Keratinocyte (primary cell): ENCODE data around the gene UGT1A6. TPM values are rescaled to one million over a fixed set of nuclear protein-coding genes. Genes with fewer than 3 reads are reported as not detected.

Experiments used
- DNase-seq: peaks from one replicate; pipeline ENCODE4 v3.0.0-alpha.2; 2011; ENCODE audit warnings: low read depth, missing footprints, low spot score
- FAIRE-seq: peaks from 2 replicates; lab custom pipeline; 2011; peaks lifted over from hg19 to GRCh38; lab: Jason Lieb, UNC
- H2AFZ ChIP-seq: 2 replicates; pipeline ENCODE4 v1.6.0; 2012; ENCODE audit warnings: low read length, control low read depth, inconsistent platforms; ENCODE audit not compliant: control insufficient read depth
- H3K27ac ChIP-seq: 2 replicates; pipeline ENCODE4 v1.5.1; 2011; ENCODE audit warnings: low read length; ENCODE audit not compliant: control insufficient read depth, insufficient read depth
- H3K27me3 ChIP-seq: 3 replicates; pipeline ENCODE4 v1.6.0; 2011; ENCODE audit warnings: low read length; ENCODE audit not compliant: control insufficient read depth, insufficient read depth; ENCODE audit errors: extremely low read depth
- H3K36me3 ChIP-seq, 2 experiments: 2 replicates in 1 of 2; 3 replicates in 1 of 2; pipeline ENCODE4 v1.5.1; 2011; ENCODE audit warnings: low read length in 2 of 2, mild to moderate bottlenecking in 1 of 2; ENCODE audit not compliant: control insufficient read depth in 2 of 2, insufficient read depth in 2 of 2; ENCODE audit errors: extremely low read depth in 1 of 2
- H3K4me1 ChIP-seq: 3 replicates; pipeline ENCODE4 v1.5.1; 2011; ENCODE audit warnings: low read length; ENCODE audit not compliant: control insufficient read depth, insufficient read depth; ENCODE audit errors: extremely low read depth
- H3K4me2 ChIP-seq: 3 replicates; pipeline ENCODE4 v1.6.0; 2011; ENCODE audit warnings: low read depth, low read length; ENCODE audit not compliant: control insufficient read depth, insufficient read depth; ENCODE audit errors: extremely low read depth
- H3K4me3 ChIP-seq, 3 experiments: fragments of 200-600 bp in 1 of 3; sonication (generic) in 1 of 3; 2 replicates in 2 of 3; 3 replicates in 1 of 3; pipeline ENCODE4 v1.5.1; 2011 to 2016; ENCODE audit warnings: low read length in 3 of 3, mild to moderate bottlenecking in 3 of 3, control low read depth in 2 of 3, inconsistent platforms in 1 of 3, low read depth in 1 of 3, mixed read lengths in 1 of 3, mixed run types in 1 of 3, moderate library complexity in 1 of 3; ENCODE audit not compliant: control insufficient read depth in 2 of 3, insufficient read depth in 2 of 3; ENCODE audit errors: extremely low read depth in 1 of 3
- H3K79me2 ChIP-seq: 2 replicates; pipeline ENCODE4 v1.6.0; 2012; ENCODE audit warnings: low read length; ENCODE audit not compliant: control insufficient read depth, insufficient read depth
- H3K9ac ChIP-seq: 3 replicates; pipeline ENCODE4 v1.6.0; 2011; ENCODE audit warnings: low read length; ENCODE audit not compliant: control insufficient read depth, insufficient read depth; ENCODE audit errors: extremely low read depth
- H3K9me1 ChIP-seq: 3 replicates; pipeline ENCODE4 v1.6.0; 2011; ENCODE audit warnings: low read length; ENCODE audit not compliant: control insufficient read depth, insufficient read depth; ENCODE audit errors: extremely low read depth
- H3K9me3 ChIP-seq: 2 replicates; pipeline ENCODE4 v1.5.1; 2012; ENCODE audit warnings: low read depth, low read length; ENCODE audit not compliant: control insufficient read depth
- H4K20me1 ChIP-seq: 3 replicates; pipeline ENCODE4 v1.6.0; 2011; ENCODE audit warnings: low read length; ENCODE audit not compliant: control insufficient read depth, insufficient read depth; ENCODE audit errors: extremely low read depth
- CTCF ChIP-seq, 3 experiments: IDR thresholded peaks in 1 of 3; conservative IDR thresholded peaks in 1 of 3; optimal IDR thresholded peaks in 1 of 3; 2 replicates in 2 of 3; 3 replicates in 1 of 3; pipeline versions ENCODE3 to v1.5.1; 2011; ENCODE audit warnings: low read length in 3 of 3, mild to moderate bottlenecking in 3 of 3, moderate library complexity in 2 of 3, control low read depth in 1 of 3, inconsistent platforms in 1 of 3; ENCODE audit not compliant: insufficient read depth in 2 of 3; ENCODE audit errors: extremely low read depth in 1 of 3
- dilution Hi-C: fragments of 300-500 bp; cut with MboI; formaldehyde crosslinking; loops from one replicate; pipeline ENCODE4 v1.7.0; 2020; ENCODE audit warnings: low sequenced_read_pairs; ENCODE audit not compliant: extremely low pct_ligation_motif_present
- polyA plus RNA-seq, 5 experiments: library from polyadenylated mRNA; depleted of rRNA in 3 of 5; stranded (reverse) in 3 of 5; stranded (forward) in 1 of 5; unstranded in 1 of 5; fragments of >200 nt; gene quantifications; 1 replicate in 1 of 5; 2 replicates in 3 of 5; 3 replicates in 1 of 5; pipeline versions ENCODE4 v1.2.1 to v1.2.3, GENCODE V29; 2011 to 2012; ENCODE audit warnings: missing spikeins in 2 of 5, low read depth in 1 of 5, low replicate concordance in 1 of 5

UGT1A6 gene
- polyA plus RNA-seq, 1 donor (not counting 4 experiments of a cell fraction or from before 2014, with no cell fraction given), result 133 TPM

- DNase-seq (no peak), FAIRE-seq (no peak)
- Histone ChIP-seq H2AFZ (no peak overlapping the region), H4K20me1 (no peaks in the 10 kb centered on the region), H3K36me3 (no peaks in the 10 kb centered on the region), H3K9me1 (no peaks in the 10 kb centered on the region), H3K4me3 (no peak overlapping the region), H3K79me2 (no peaks in the 10 kb centered on the region), H3K4me2 (no peak overlapping the region), H3K9ac (no peak overlapping the region), H3K4me1 (no peaks in the 10 kb centered on the region), H3K27me3 (peaks cover 8% of the 10 kb centered on the region), H3K9me3 (no peaks in the 10 kb centered on the region), H3K27ac (no peak overlapping the region)
- no peak for TF ChIP-seq CTCF (optimal IDR thresholded peaks at IDR 0.05 in 1 of 3, IDR thresholded peaks at IDR 0.05 in 1 of 3, conservative IDR thresholded peaks at IDR 0.05 in 1 of 3; ENCODE audit: extremely low read depth in 1 of 3, insufficient read depth in 2 of 3, low read length in 3 of 3)
- dilution Hi-C loops, result no loop called here
These were observed 120.8 kb downstream of the UGT1A6 start for GRCh38 chr2:233813236-233814055.

DNA sequence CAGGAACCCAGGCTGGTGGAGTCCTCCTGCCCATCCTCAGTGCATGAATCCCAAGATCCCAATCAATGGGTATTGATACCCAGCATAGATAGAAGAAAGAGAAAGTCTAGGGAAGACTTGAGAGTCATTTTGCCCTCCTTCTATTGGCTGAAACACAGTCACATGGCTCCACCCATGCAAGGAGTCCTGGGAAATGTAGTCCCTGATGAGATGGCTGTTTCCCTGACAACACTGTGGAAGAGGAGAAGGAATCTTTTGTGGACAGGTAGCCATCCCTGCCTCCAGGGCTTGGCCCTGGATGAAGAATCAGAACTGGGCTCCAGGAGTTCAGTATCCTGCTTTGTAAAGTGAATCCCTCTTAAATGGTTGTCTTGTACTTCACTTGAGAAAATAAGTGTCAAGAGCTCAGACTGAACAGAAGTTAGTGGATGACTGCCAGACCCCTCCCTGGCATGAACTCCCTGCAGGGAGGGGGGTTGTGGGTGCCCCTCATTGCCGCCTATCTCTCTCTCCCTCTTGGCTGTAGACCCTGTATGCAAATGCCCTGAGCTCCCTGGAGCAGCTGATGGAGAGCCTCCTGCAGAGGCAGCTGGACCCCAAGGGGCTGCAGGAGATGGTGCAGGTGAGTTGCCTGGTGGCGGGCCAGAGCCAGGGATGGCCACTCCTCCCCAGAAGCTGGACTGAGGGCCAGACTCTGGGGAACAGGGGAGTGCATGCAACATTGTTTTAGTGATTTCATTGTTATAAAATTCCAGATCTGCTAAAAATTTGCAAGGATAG, 121.6 kb downstream of the UGT1A6 start:
- Histone ChIP-seq H3K4me2 (no peak overlapping the region), H3K9ac (no peak overlapping the region)

More for the DNA sequence above, 121.6 kb downstream of the UGT1A6 start:
- Histone ChIP-seq H3K9me1 (no peaks in the 10 kb centered on the region), H3K9me3 (no peaks in the 10 kb centered on the region), H3K4me3 (no peak overlapping the region), H4K20me1 (no peaks in the 10 kb centered on the region), H3K4me1 (no peaks in the 10 kb centered on the region), H3K79me2 (no peaks in the 10 kb centered on the region), H3K27me3 (peaks cover 8% of the 10 kb centered on the region), H3K36me3 (no peaks in the 10 kb centered on the region), H3K27ac (no peak overlapping the region), H2AFZ (no peak overlapping the region)
- dilution Hi-C loops, result no loop called here
- no peak for TF ChIP-seq CTCF (optimal IDR thresholded peaks at IDR 0.05 in 1 of 3, IDR thresholded peaks at IDR 0.05 in 1 of 3, conservative IDR thresholded peaks at IDR 0.05 in 1 of 3; ENCODE audit: extremely low read depth in 1 of 3, insufficient read depth in 2 of 3, low read length in 3 of 3)
- DNase-seq, result no peak
- FAIRE-seq, result peak; percentile 23
